HG02571 (cell line): ENCODE data around the gene BTLA.
"Not testable (repeated sequence)": the region's sequence is repeated elsewhere in the genome, so short reads cannot be mapped to it uniquely, and the experiment has no call there.

Experiments used
- ATAC-seq: cut with Tn5 transposase; IDR thresholded peaks from one replicate; pipeline ENCODE4 v1.9.1; 2021; ENCODE audit warnings: mild to moderate bottlenecking, moderate library complexity; ENCODE audit not compliant: unreplicated experiment

BTLA gene

DNA sequence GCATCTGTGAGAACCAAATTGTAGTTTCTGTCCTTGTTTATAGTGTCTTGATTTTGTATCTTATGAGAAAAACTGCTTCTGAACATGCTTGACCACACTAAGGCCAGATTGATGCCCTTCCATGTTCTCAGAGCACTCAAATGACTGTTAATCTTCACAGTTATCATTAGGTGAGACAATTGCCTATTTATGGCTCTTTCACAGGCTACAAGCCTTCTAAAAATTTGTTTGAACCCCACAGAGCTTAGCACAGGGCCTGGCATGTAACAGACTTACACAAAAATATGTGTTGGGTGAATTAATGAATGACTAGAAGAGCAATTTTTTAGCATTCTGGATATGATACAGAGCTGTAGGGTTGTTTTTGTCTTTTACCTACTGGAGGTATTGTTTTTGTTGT is 43.1 kb downstream of the BTLA start:
- no peak for ATAC-seq

DNA sequence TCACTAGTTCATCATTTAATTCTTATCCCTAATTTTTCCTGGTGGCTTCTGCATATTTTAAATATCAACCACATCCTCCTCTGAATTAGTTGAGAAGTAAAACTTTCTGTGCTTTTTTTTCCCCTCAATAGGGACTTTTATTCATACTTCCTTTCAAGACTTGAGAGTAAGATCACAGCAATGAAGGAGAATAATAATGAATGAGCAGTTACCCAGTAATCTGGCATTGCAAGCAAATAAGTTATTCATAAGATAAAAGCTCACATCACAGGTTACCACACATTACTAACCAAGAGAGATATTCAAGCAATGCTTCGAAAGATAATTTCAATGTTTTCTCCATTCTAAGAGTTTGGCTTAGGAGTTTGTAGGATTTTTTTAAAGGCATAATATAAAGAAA is 50.3 kb downstream of the BTLA start:
- ATAC-seq = no peak

DNA sequence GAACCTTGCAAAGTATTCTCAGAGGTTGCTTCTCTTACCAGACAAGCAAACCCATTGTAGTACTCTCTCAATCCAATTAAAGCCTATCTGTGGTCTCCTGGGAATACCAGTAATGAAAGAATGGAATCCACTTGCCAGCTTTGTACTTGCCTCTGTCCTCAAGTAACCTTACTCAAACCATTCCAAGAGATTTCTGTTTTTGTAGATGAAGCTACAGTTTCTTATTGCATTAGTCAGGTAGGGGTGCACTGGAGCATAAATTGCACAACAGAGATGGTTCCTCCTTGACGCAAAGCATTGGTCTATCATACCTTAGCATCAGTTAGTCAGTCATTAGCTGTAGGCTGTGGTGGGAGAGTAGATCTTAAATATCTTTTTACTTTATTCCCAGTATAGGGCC is 52.9 kb downstream of the BTLA start:
- no peak for ATAC-seq

DNA sequence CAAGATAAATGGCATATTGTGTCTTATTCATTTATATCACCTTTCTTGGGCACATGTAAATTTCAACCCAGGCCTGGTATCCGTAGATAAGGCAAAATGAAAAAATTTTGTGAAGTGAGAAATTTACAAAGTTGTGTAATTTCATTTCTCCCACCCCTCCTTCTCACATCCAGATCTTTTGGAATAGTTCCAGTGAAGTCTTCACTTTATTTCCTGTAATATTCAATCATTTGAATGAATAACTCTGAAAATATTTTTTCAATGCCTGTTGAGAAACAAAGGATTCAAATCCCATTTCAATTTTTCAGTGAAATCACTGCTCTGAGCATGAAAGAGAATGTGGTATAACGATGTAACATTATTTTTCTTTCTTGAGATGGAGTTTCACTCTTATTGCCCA is 53.4 kb downstream of the BTLA start:
- no peak for ATAC-seq

DNA sequence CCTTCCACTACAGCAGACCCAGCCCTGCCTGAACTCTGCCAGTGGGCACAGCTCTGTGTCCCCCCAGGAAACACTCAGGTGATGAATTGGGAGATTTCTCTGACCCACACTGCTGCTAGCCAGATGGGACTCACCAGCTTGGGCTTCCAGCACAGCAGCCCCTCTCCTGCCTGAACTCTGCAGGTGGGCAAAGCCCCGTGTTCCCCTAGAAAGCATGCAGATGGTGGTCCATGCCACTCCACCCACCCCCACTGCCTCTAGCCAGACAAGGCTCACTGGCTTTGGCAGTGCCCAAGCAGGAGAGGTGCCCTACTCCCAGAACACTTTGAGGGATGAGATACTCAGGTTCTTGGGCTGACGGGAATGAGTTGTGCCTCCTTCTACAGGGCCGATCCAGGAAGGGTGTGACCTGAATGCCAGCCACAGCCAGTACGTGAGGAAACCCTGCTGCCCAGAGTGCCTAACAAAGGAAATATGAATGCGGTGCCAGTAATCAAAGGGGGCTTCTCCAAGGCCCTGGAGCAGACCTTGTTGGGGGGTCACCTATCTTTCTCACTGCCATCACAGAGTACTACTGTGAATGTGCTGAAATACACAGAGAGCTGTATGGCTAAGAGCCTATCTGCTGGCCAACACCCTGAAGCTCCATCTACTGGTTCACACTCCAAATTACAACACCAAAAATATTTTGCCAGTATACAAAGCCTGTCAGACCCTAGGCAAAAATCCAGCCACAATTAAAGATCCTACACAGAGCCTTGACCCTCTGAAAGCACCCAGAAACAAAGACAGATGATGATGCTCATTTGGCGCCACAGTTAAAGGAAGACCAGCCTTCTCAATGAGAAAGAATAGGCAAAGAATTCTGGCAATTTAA is 61.9 kb downstream of the BTLA start:
- no peak for ATAC-seq

DNA sequence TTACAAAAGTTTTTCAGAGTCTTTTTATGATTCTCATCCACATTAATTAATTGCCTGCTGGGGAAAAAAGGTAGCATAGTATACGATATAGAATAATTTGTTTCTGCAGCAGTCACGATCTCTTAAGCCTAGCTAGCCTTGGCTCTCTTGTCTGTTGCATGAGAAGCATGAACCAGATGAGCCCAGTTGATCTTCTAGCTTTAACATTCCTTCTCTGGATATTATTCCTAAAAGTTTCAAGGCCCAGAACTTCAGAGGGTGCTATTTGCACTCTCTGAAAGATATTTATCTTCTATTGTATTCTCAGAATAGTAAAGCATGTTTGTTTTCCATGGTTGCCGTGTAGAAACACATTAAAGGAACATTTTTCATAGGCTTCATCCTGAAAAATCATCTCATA is 69.3 kb downstream of the BTLA start:
- no peak for ATAC-seq

DNA sequence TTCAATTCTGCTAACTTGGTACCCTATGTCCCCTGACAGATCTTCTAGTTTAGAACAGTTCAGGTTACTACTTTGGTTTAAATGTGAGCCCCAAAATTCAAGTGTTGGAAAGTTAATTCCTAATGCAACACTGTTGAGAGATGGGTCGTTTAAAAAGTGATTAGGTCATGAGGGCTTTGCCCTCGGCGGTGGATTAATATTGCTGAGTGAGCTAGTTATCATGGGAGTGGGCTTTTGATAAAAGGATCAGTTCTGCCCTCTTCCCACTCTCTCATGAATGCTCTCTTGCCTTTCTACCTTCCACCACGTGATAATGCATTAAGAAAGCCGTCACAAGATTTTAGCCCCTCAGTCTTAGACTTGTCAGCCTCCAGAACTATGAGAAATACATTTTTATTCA is 72.1 kb downstream of the BTLA start:
- no peak for ATAC-seq

DNA sequence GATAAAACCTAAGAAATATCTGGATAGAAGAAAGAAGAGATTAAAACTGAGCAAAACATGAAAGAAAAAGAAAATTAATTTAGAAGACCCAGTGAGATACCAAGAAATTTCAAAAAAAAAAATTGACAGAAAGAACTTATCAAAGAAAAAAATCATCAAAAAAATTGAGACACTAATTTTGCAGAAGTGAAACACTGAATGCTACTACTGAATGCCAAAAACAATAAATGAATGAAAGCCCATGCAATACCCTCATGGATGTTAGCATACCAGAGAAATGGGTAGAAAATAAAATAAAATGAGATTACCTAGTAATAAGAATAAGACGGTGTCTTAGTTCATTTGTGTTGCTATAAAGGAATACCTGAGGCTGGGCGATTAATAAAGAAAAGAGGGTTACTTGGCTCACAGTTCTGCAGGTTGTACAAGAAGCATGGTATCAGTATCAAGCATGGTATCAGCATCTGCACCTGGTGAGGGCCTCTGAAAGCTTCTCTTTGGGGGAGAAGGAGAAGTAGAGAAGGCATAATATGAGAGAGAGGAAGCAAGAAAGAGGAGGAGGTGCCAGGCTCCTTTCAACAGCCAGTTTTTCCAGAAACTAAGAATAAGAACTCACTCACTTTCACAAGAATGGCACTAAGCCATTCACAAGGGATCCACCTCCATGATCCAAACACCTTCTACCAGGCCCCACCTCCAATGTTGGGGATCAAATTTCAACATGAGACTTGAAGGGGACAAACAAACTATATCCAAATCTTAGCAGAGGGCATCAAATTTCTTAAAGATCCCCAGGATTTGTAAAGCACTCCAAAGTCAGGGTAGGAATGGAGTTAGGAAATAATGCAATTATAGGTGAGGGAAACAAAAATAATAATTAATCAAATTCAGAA is 73.2 kb downstream of the BTLA start:
- ATAC-seq = peak; percentile 62

DNA sequence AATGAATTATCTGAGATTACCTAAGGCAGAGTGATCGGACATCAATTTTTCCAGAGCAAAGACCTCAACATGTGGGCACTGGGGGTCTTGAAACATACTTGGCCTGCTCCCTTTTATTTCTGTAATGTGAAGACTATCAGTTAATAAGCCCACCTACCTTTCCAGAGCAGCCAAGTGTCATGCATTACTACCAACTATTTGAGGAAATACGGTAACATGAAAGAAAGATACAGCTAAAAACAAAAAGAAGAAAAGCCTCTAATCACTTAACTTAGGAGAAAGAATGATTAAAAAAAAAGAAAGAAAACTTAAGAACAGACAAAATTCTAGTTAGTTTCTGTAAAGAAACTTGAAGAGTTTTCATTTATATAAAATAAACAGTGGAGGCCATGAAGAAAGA is 73.9 kb downstream of the BTLA start:
- no peak for ATAC-seq

DNA sequence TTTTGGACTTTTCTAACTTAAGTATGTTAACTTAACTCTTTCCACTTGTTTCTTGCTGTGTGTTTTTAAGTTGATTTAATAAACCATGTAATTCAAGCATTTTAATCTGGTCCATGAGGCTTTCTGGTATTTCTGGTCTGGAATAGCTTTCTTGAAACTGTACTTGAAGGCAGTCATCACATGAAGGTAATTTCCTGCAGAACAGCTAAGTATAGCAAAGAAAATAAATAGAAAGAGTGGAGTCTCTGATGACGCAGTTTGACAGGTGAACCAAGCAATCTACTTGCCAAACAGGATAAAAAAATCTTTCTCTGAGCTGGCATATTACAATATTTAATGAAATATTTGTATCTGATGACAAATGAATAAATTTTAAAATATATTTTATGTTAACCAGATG is 74.9 kb downstream of the BTLA start:
- no peak for ATAC-seq

DNA sequence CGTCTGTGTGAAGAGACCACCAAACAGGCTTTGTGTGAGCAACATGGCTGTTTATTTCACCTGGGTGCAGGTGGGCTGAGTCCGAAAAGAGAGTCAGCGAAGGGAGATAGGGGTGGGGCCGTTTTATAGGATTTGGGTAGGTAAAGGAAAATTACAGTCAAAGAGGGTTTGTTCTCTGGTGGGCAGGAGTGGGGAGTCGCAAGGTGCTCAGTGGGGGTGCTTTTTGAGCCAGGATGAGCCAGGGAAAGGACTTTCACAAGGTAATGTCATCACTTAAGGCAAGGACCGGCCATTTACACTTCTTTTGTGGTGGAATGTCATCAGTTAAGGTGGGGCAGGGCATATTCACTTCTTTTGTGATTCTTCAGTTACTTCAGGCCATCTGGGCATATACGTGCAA is 76.4 kb downstream of the BTLA start:
- not testable (repeated sequence) for ATAC-seq

DNA sequence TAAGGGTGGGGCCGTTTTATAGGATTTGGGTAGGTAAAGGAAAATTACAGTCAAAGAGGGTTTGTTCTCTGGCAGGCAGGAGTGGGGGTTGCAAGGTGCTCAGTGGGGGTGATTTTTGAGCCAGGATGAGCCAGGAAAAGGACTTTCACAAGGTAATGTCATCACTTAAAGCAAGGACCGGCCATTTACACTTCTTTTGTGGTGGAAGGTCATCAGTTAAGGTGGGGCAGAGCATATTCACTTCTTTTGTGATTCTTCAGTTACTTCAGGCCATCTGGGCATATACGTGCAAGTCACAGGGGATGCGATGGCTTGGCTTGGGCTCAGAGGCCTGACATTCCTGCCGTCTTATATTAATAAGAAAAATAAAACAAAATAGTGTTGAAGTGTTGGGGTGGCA is 80.7 kb downstream of the BTLA start:
- ATAC-seq = not testable (repeated sequence)

DNA sequence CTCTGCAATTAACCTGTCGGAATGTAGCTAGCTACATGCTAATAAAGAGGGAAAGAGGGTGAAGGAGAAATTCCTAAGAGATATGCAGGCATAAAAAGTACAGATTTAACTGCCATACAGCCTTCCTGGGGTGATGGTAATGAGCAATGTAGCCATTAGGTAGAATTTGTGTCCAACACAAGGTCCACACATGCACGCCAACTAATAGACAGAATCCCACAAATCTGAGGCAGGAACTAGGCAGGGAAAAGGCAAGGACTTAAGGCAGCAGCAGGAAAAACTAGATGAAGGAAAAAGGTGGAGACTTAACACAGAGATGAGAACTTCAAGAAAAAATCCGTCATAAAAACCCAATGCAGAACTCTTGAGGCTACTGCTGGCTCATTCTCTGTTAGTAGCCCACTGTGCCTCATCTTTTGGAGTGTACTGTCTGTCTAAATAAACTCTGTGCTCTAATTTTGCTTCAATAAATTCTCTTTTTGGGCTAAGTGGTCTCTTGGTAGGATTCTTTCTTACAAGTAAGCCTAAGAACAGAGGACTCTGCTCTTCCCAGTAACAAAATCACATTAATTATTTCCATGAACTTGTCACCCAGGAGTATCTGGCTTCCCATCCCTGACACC is 81.5 kb downstream of the BTLA start:
- no peak for ATAC-seq

DNA sequence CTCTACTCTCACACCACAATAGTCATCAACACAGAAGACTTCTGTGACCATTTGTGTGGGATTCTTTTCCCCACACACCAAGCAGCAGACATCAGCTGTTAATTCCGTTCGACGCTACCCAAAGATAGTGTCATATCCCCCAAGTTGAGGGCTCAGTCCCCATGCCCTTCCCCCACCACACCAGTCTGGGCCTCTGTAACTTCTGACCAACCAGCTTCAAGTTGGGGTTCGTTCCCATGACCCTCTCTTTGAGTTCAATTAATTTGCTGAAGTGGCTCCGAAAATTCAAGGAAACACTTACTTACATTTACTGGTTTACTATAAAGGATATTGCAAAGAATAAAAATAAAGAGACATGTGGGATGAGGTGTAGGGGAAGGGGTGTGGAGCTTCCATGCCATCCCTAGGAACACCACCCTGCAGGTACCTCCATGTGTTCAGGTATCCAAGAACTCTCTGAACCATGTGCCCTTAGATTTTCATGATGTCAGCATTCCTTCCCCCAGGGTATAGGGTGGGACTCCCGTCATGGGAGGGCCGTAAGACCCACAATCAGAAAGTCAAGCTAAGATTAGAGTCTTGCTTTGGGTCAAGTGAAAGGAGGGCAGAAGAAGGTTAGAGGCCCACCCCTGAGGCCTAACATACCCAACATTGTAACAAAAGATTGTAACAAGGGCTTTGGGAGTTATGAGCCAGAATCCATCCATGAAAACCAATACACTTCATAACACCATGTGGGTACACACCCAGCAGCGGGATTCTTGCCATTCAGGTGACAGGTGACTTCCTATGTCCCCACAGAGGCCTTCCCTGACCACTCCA is 82.7 kb downstream of the BTLA start:
- no peak for ATAC-seq

DNA sequence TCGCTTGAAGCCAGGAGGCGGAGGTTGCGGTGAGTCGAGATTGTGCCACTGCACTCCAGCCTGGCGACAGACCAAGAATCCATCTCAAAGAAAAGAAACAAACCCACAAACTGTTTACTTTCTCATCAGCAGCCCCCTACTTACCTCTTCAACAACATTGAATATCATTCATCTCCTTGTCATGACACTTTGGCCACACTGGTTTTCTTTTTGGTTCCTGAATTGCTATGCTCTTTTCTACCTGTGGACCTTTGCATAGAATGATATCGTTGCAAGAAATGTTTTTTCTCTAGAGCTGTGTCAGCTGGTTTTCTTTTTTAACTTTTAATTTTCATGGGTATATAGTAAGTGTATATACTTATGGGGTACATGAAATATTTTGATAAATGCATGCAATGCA is 83.9 kb downstream of the BTLA start:
- ATAC-seq = no peak
